SH-SY5Y (cell line): Measurements from ENCODE around the gene RMND5A.

ENCODE experiments used
- GATA2 ChIP-seq: IDR thresholded peaks from 2 replicates; pipeline ENCODE4 v1.6.1; 2011; ENCODE audit warnings: mild to moderate bottlenecking, low read depth, low read length
- GATA3 ChIP-seq: IDR thresholded peaks from 2 replicates; pipeline ENCODE4 v1.6.1; 2011; ENCODE audit warnings: low read depth, mild to moderate bottlenecking, low read length, moderate library complexity

DNA sequence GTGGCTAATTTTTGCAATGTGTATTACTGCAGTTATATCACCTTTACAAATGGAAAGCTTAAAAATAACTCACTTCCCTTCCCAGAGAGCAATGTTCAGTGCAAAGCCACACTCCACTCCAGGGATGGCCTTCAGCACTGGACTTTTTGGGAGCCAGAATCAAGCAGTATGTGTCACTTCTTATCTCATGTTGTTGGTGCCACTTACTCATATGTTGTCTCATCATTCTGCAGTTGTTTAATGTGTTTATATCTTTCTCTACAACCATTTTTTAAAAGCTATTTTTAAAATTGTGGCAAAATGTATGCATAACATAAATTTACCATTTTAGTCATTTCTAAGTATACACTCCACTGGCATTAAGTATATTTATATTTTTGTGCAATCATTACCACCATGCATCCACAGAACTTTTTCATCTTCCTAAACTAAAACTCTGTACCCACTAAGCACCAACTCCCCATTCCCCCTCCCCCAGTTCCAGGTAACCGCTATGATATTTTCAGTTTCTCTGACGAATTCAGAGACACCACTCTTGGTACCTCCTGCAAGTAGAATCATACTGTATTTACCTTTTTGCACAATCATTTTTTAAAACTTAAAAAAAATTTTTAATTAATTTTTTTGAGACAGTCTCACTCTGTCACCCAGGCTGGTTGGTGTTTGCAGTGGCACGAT lies 102.7 kb downstream of the RMND5A start:
- TF ChIP-seq GATA2 (no peak), GATA3 (no peak)
